K562 (cell line): ENCODE data around the gene POLR3H. TPM values are rescaled to one million over a fixed set of nuclear protein-coding genes. Genes with fewer than 3 reads are reported as not detected.

ENCODE experiments used
- ATAC-seq: fragments of 200-7000 bp; cut with Tn5 transposase; 3 replicates; pipeline ENCODE4 v1.9.1; 2020; ENCODE audit warnings: moderate library complexity
- BruUV-seq: library from RNA; stranded (reverse); fragments of 400-500 nt; replicated peaks from 2 replicates; lab custom pipeline; 2021; lab: Mats Ljungman, UMichigan
- CTCF ChIA-PET: fragments of 300-600 bp; formaldehyde crosslinking; extraction: SDS; loops from one replicate; lab custom pipeline; 2021; ENCODE audit warnings: low intra/inter-chr PET ratio; lab: Yijun Ruan, JAX
- POLR2A ChIA-PET: fragments of 300-600, 350-650 bp; sonication (Branson Sonifier 250); formaldehyde crosslinking; extraction: SDS; loops from one replicate; lab custom pipeline; 2021; ENCODE audit warnings: antibody characterized with exemption, inconsistent platforms; lab: Yijun Ruan, JAX
- DNase-seq, 4 experiments: peaks; one replicate each; pipeline versions ENCODE4 v3.0.0 to v3.0.0-alpha.2; 2011 to 2018; ENCODE audit warnings: low spot score in 3 of 4, mixed read lengths in 3 of 4; ENCODE audit errors: extremely low read depth in 1 of 4
- FAIRE-seq: peaks from 2 replicates; lab custom pipeline; 2011; peaks lifted over from hg19 to GRCh38; lab: Jason Lieb, UNC
- H2AFZ ChIP-seq: 2 replicates; pipeline ENCODE4 v1.6.0; 2011; ENCODE audit warnings: low read depth, low read length, control low read depth, inconsistent platforms
- H3K27ac ChIP-seq: fragments of 200-600 bp; 3 replicates; pipeline ENCODE4 v1.8.0; 2011; ENCODE audit warnings: low read depth, mild to moderate bottlenecking, control low read depth, inconsistent platforms, low read length, moderate library complexity, mixed read lengths; ENCODE audit errors: extremely low read depth
- H3K27me3 ChIP-seq, 2 experiments: fragments of 300-600 bp in 1 of 2; 2 replicates in 1 of 2; 3 replicates in 1 of 2; pipeline versions ENCODE4 v1.6.0 to v1.8.0; 2011; ENCODE audit warnings: inconsistent platforms in 2 of 2, low read length in 2 of 2, mild to moderate bottlenecking in 1 of 2, mixed read lengths in 1 of 2, moderate library complexity in 1 of 2; ENCODE audit not compliant: control insufficient read depth in 2 of 2, insufficient read depth in 2 of 2
- H3K36me3 ChIP-seq: fragments of 300-600 bp; 3 replicates; pipeline ENCODE4 v1.8.0; 2011; ENCODE audit warnings: mild to moderate bottlenecking, low read length, inconsistent platforms; ENCODE audit not compliant: control insufficient read depth, insufficient read depth
- H3K4me1 ChIP-seq, 2 experiments: fragments of 200-600 bp in 1 of 2; replicated peaks in 1 of 2; 2 replicates in 1 of 2; 3 replicates in 1 of 2; pipeline versions ENCODE4 v1.5.1 to v1.8.0; 2011; ENCODE audit warnings: inconsistent platforms in 2 of 2, low read length in 2 of 2, mild to moderate bottlenecking in 1 of 2, mixed read lengths in 1 of 2, moderate library complexity in 1 of 2; ENCODE audit not compliant: control insufficient read depth in 2 of 2, insufficient read depth in 2 of 2
- H3K4me2 ChIP-seq: 2 replicates; pipeline ENCODE4 v1.6.1; 2011; ENCODE audit warnings: low read length, control low read depth, inconsistent platforms, mixed read lengths; ENCODE audit not compliant: insufficient read depth
- H3K4me3 ChIP-seq: fragments of 200-600 bp; sonication (generic), shearing (Covaris generic); 2 replicates; pipeline ENCODE4 v1.5.1; 2016; ENCODE audit warnings: control low read depth, inconsistent platforms
- H3K79me2 ChIP-seq: fragments of 200-600 bp; 3 replicates; pipeline ENCODE4 v1.8.0; 2011; ENCODE audit warnings: low read length, inconsistent platforms; ENCODE audit not compliant: control insufficient read depth, insufficient read depth
- H3K9ac ChIP-seq, 2 experiments: 2 replicates each; pipeline versions ENCODE4 v1.6.0 to v1.6.1; 2011; ENCODE audit warnings: low read depth in 2 of 2, low read length in 2 of 2, control low read depth in 1 of 2, inconsistent platforms in 1 of 2, mild to moderate bottlenecking in 1 of 2, mixed read lengths in 1 of 2; ENCODE audit not compliant: insufficient read depth in 1 of 2
- H3K9me1 ChIP-seq: one replicate; pipeline ENCODE4 v1.6.0; 2011; ENCODE audit warnings: inconsistent platforms, mild to moderate bottlenecking, low read length, moderate library complexity; ENCODE audit not compliant: control insufficient read depth, insufficient read depth
- H3K9me3 ChIP-seq: replicated peaks from 2 replicates; pipeline ENCODE4 v1.5.1; 2011; ENCODE audit warnings: low read depth, low read length, inconsistent platforms; ENCODE audit not compliant: control insufficient read depth, insufficient read depth
- H4K20me1 ChIP-seq: replicated peaks from 2 replicates; pipeline ENCODE4 v1.6.1; 2011; ENCODE audit warnings: low read length, inconsistent platforms, mixed read lengths; ENCODE audit not compliant: control insufficient read depth, insufficient read depth
- BHLHE40 ChIP-seq: IDR thresholded peaks from 2 replicates; pipeline ENCODE4 v1.6.1; 2011; ENCODE audit warnings: low read length, improper control_type of control experiment
- JUND ChIP-seq, 2 experiments: IDR thresholded peaks; 2 replicates in 1 of 2; 3 replicates in 1 of 2; pipeline ENCODE4 v1.6.1; 2011; ENCODE audit warnings: borderline replicate concordance in 2 of 2, low read depth in 2 of 2, low read length in 2 of 2, improper control_type of control experiment in 1 of 2, missing biosample characterization in 1 of 2, missing genetic modification characterization in 1 of 2, missing genetic modification reagents in 1 of 2
- KHSRP ChIP-seq: fragments of 450-650 bp; IDR thresholded peaks from 2 replicates; pipeline ENCODE4 v1.6.1; 2017
- NR3C1 ChIP-seq: sonication (generic); formaldehyde crosslinking; IDR thresholded peaks from 2 replicates; pipeline ENCODE4 v1.8.1; 2022; ENCODE audit warnings: missing genetic modification reagents
- POLR2A ChIP-seq: fragments of 450-650 bp; conservative IDR thresholded peaks from 2 replicates; pipeline ENCODE4 v1.6.1; 2016
- RBM22 ChIP-seq: fragments of 200-400 bp; formaldehyde crosslinking; IDR thresholded peaks from 2 replicates; pipeline ENCODE4 v1.6.1; 2018; ENCODE audit warnings: low read length, low read depth; ENCODE audit not compliant: poor library complexity, severe bottlenecking
- RNF219 ChIP-seq: fragments of 250-450 bp; sonication (Bioruptor Pico); IDR thresholded peaks from 2 replicates; pipeline ENCODE4 v1.5.0; 2022; ENCODE audit warnings: mild to moderate bottlenecking
- SMC3 ChIP-seq: conservative IDR thresholded peaks from 2 replicates; pipeline ENCODE4 v1.6.1; 2011; ENCODE audit warnings: low read depth, low read length, improper control_type of control experiment; ENCODE audit not compliant: insufficient read depth
- SP1 ChIP-seq: sonication (generic); formaldehyde crosslinking; IDR thresholded peaks from 2 replicates; pipeline ENCODE4 v1.8.1; 2022; ENCODE audit warnings: mild to moderate bottlenecking, missing genetic modification reagents
- TAF9B ChIP-seq: fragments of 450-650 bp; IDR thresholded peaks from 2 replicates; pipeline ENCODE4 v1.6.1; 2018; ENCODE audit warnings: mild to moderate bottlenecking; ENCODE audit not compliant: partially characterized antibody
- ZC3H11A ChIP-seq: IDR thresholded peaks from 2 replicates; pipeline ENCODE4 v1.6.1; 2012; ENCODE audit warnings: low read depth, low read length, improper control_type of control experiment
- ZFP91 ChIP-seq: sonication (generic); formaldehyde crosslinking; IDR thresholded peaks from 2 replicates; pipeline ENCODE4 v1.8.0; 2022; ENCODE audit warnings: mild to moderate bottlenecking, missing genetic modification reagents
- ZNF121 ChIP-seq: sonication (generic); formaldehyde crosslinking; conservative IDR thresholded peaks from 2 replicates; pipeline ENCODE4 v1.8.0; 2022; ENCODE audit warnings: missing genetic modification reagents
- ZNF408 ChIP-seq: fragments of 250-450 bp; sonication (Bioruptor Pico); IDR thresholded peaks from 2 replicates; pipeline ENCODE4 v1.4.0; 2020; ENCODE audit warnings: low read depth, mild to moderate bottlenecking, moderate library complexity
- WGBS: fragments of 100-300 bp; shearing (Covaris generic); methylation state at CpG from one replicate; pipeline ENCODE4 v1.1.6; 2016; ENCODE audit warnings: low coverage, mixed read lengths; ENCODE audit not compliant: insufficient coverage; ENCODE audit errors: missing lambda C conversion rate; 5-methylcytosine and 5-hydroxymethylcytosine counted together
- in situ Hi-C: fragments of 300-500 bp; cut with MboI; formaldehyde crosslinking; loops from 4 replicates; pipeline ENCODE4 v1.15.0; 2018; ENCODE audit warnings: inconsistent platforms, mixed read lengths
- intact Hi-C: fragments of 100-400 bp; cut with micrococcal nuclease; formaldehyde crosslinking; loops from 2 replicates; pipeline ENCODE4 v1.14.2; 2022
- polyA plus RNA-seq, 8 experiments: library from polyadenylated mRNA; depleted of rRNA in 4 of 8; stranded (reverse) in 5 of 8; unstranded in 3 of 8; fragments of >200 nt; fragmentation: Nextera tagmentation in 2 of 8; fragmentation: Illumina TruSeq in 1 of 8; extraction: Ambion mirVana in 2 of 8; extraction: Trizol in 1 of 8; gene quantifications; 2 replicates each; pipeline versions ENCODE4 v1.2.1 to v1.2.3, GENCODE V29; 2011 to 2014; ENCODE audit warnings: inconsistent platforms in 1 of 8, missing spikeins in 1 of 8
- total RNA-seq, 7 experiments: library from RNA; depleted of rRNA in 6 of 7; stranded (reverse); fragments of >200 nt in 6 of 7; fragmentation: Illumina TruSeq in 2 of 7; extraction: Trizol in 2 of 7; gene quantifications; 2 replicates each; pipeline versions ENCODE4 v1.2.1 to v1.2.3, GENCODE V29; 2011 to 2021; ENCODE audit warnings: low replicate concordance in 1 of 7
- TF ChIP-seq, protein P1 (sequence below): fragments of 450-650 bp; formaldehyde crosslinking; conservative IDR thresholded peaks from 2 replicates; pipeline ENCODE4 v1.4.0; 2022; ENCODE audit warnings: mild to moderate bottlenecking, missing genetic modification characterization
- TF ChIP-seq, protein P2 (sequence below): fragments of 250-450 bp; sonication (Bioruptor Pico); IDR thresholded peaks from 2 replicates; pipeline ENCODE4 v1.5.1; 2021; ENCODE audit warnings: mild to moderate bottlenecking

The POLR3H gene
- total and polyA plus RNA-seq, 9 of the 15 experiments (the other 6 are each of a cell fraction or from before 2014, with no cell fraction given): 5.3 to 48.4 (median 22.2) TPM

GRCh38 chr22:41528132-41528766, 16.0 kb downstream of the POLR3H start:
- in situ Hi-C loops (loop anchor here (5.0 kb wide), 1 partner anchor 126 kb away; no protein-coding TSS in a partner anchor), intact Hi-C loops (no loop called here)
- Histone ChIP-seq H3K9me3 (no peaks in the 10 kb centered on the region), H3K36me3 (peaks cover 96% of the 10 kb centered on the region), H3K9ac (peak overlapping the region in 1 of 2 experiments; percentile 35; a peak in 1 of 4 replicates), H3K27ac (no peak overlapping the region), H3K4me1 (peaks cover 16 to 69% of the 10 kb centered on the region in 2 experiments), H3K9me1 (no peaks in the 10 kb centered on the region), H4K20me1 (peaks cover 3% of the 10 kb centered on the region), H3K4me2 (no peak overlapping the region), H3K4me3 (no peak overlapping the region), H3K27me3 (no peaks in the 10 kb centered on the region), H2AFZ (no peak overlapping the region), H3K79me2 (peaks cover 19% of the 10 kb centered on the region)
- 83% methylated on average over 5 of the region's 16 CpGs for WGBS
- FAIRE-seq (no peak), ATAC-seq (no peak), DNase-seq (no peak)
- POLR2A ChIA-PET: interaction anchor here (0.6 to 1.0 kb wide), 3 partner anchors 12 to 132 kb away, joined by 3 to 7 read pairs (median 3); no protein-coding TSS in a partner anchor
- CTCF ChIA-PET: interaction anchor here (1.2 kb wide), 1 partner anchor 125 kb away, joined by 3 read pairs; no protein-coding TSS in a partner anchor
- TSS peak; percentile 74 for BruUV-seq
- no peak for TF ChIP-seq JUND (IDR thresholded peaks at IDR 0.05; ENCODE audit: borderline replicate concordance, low read depth, low read length)
- no peak for TF ChIP-seq JUND (tag; IDR thresholded peaks at IDR 0.05; ENCODE audit: borderline replicate concordance, low read depth, low read length)
- TF ChIP-seq, protein P1, sequence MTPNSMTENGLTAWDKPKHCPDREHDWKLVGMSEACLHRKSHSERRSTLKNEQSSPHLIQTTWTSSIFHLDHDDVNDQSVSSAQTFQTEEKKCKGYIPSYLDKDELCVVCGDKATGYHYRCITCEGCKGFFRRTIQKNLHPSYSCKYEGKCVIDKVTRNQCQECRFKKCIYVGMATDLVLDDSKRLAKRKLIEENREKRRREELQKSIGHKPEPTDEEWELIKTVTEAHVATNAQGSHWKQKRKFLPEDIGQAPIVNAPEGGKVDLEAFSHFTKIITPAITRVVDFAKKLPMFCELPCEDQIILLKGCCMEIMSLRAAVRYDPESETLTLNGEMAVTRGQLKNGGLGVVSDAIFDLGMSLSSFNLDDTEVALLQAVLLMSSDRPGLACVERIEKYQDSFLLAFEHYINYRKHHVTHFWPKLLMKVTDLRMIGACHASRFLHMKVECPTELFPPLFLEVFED (CRISPR knock-in tag): no peak
- TF ChIP-seq ZC3H11A: no peak
- peak; percentile 64 for TF ChIP-seq POLR2A
- TF ChIP-seq RNF219: no peak
- TF ChIP-seq KHSRP: no peak
- TF ChIP-seq TAF9B: no peak
- TF ChIP-seq ZNF408 (CRISPR knock-in tag): no peak
- no peak for TF ChIP-seq NR3C1
- peak; percentile 54 for TF ChIP-seq RBM22
- no peak for TF ChIP-seq BHLHE40
- TF ChIP-seq, protein P2, sequence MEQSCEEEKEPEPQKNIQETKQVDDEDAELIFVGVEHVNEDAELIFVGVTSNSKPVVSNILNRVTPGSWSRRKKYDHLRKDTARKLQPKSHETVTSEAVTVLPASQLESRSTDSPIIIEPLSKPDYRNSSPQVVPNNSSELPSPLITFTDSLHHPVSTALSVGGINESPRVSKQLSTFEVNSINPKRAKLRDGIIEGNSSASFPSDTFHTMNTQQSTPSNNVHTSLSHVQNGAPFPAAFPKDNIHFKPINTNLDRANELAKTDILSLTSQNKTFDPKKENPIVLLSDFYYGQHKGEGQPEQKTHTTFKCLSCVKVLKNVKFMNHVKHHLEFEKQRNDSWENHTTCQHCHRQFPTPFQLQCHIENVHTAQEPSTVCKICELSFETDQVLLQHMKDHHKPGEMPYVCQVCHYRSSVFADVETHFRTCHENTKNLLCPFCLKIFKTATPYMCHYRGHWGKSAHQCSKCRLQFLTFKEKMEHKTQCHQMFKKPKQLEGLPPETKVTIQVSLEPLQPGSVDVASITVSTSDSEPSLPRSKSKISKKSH (CRISPR knock-in tag): no peak
- no peak for TF ChIP-seq ZNF121 (CRISPR knock-in tag)
- no peak for TF ChIP-seq SMC3
- no peak for TF ChIP-seq SP1
- no peak for TF ChIP-seq ZFP91 (CRISPR knock-in tag)
